NCI-H1048 (cell line): ENCODE results near the gene CLVS2.

Source experiments
- DNase-seq: peaks from one replicate; lab custom pipeline; 2025; lab: John Stamatoyannopoulos, UW

CLVS2 gene, protein sequence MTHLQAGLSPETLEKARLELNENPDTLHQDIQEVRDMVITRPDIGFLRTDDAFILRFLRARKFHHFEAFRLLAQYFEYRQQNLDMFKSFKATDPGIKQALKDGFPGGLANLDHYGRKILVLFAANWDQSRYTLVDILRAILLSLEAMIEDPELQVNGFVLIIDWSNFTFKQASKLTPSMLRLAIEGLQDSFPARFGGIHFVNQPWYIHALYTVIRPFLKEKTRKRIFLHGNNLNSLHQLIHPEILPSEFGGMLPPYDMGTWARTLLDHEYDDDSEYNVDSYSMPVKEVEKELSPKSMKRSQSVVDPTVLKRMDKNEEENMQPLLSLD

DNA sequence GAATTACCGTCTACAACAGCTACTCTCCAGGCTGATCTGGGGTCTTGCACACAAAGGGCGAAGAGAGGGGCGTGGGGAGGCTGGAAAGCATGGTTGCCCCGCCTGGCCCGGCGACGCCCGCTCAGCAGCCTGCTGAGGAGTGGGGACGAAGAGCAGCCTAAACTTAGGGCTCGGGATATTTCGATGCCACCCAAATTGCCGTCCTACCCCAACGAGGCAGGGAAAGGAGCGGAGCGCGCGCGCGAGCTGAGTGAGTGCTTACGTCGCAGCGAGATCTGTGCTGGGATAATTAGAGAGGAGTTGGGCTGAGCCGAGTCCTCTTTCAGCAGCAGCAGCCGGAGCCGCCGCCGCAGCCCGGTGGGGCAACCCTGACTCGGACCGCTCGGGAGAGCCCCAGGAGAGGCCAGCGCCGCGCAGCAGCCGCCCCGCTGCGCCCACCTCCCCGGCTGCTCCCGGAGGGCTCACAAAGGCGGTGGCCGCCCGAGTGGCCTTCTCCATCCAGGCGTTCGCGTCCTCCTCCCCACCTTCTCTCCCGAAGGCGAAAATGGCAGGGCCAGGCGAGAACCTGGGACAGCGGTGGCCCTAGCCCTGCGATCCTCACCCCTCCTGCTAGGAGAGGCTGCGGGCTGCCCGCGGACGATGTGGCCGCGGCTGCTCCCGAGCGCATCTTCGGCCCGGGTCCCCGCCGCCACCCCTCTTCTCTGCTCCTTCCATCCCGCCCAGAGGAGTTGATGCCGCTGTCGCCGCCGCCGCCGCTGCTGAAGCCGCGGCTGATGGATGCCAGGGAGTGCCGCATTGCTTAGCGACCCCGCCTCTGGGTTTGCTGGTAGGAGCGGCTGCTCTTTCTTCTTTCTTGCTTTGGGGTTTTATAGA is at the start of gene CLVS2:
CLVS2 (plus strand) TSS at position 315 of the 873 bp plus-strand sequence. CDS start 1,543 bp downstream, outside the sequence.
- DNase-seq, result no peak

DNA sequence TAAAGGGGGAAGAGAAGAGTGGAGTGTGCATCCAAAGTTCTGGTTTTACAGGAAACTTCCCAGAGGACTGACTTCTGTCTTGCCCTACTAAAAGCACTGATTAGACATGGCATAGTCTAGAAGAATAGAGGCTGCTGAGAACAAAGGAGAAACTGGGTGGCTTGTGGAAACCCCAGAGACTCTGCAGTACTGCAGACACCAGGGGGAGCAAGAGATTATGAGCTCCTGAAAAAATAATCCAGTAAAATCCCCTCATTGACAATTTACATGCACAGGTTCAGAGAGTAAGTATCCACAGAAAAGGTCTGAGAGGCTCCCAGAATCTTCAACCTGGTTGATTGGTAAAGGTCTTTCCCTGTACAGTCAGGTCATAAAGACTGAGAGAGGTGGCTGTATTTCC is 48.7 kb upstream of the CLVS2 start:
- no peak for DNase-seq

DNA sequence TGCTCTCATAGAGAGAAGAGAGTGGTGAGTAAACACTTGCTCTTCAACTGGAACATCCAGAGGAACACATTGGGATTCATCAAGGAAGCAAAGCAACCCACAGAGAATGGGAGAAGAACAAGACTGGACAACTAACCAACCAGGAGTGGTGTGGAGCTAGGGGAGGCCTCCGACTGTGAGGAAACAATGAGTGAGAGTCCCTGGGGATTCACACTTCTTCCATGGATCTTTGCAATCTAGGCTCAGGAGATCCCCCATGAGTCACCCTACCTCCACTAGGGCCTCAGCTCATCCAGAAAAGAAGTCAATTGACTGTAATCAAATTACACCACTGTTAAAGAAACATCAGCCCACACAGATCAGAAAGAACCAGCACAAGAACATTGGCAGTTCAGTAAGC is 42.3 kb upstream of the CLVS2 start:
- DNase-seq, result no peak

DNA sequence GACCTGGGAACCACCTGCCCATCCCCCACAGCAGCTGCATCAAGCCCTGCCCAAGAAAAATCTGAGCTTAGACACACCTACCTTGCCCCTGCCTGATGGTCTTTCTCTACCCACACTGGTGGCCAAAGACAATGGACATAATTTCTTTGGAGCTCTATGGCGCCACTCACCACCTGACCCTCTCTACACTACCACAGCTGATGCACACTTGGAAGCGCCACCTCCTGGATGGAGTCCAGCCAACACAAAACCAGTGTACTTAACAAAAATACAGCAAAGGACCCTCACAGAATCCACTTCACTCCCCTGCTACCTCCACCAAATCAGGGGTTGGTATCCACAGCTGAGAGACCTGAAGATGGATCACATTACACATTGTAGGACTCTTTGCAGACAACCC is 39.7 kb upstream of the CLVS2 start:
- no peak for DNase-seq

DNA sequence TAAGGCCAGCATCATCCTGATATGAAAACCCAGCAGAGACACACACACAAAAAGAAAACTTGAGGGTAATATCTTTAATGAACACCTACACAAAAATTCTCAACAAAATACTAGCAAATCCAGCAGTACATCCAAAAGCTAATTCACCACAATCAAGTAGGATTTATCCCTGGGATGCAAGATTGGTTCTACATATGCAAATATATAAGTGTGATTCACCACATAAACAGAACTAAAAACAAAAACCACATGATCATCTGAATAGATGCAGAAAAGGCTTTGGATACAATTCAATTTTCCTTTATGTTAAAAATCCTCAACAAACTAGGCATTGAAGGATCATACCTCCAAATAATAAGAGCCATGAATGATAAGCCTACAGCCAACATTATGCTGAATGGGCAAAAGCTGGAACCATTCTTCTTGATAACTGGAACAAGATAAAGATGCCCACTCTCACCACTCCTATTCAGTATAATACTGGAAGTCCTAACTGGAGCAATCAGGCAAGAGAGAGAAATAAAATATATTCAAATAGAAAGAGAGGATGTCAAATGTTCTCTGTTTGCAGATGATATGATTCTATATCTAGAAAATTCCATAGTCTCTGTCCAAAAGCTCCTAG is 33.9 kb upstream of the CLVS2 start:
- DNase-seq, result no peak

DNA sequence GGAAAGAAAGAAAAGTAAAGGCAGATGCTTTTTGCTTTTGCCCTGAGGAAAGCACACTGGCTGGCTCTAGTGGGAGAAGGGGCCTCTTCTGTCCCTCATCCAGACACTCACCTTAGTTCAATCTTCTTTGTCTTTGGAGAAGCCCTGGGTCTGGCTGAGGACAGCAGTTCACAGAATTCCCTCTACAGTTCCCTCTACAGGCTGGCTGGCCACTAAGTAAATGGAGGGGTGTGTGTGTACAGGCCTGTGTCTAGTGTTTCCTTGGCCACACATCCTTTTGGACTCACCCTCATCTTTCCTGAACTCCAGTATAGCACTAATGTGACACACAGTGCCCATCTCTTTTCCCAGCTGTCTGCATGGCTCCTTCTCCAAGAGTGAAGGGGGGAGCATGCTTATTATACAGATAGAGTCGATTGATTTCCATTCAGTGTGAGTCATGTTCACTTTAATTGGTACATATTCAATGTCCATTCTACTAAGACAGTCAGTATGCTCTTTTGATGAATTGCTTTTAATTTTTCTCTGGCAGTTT is 26.0 kb upstream of the CLVS2 start:
- DNase-seq, result no peak

DNA sequence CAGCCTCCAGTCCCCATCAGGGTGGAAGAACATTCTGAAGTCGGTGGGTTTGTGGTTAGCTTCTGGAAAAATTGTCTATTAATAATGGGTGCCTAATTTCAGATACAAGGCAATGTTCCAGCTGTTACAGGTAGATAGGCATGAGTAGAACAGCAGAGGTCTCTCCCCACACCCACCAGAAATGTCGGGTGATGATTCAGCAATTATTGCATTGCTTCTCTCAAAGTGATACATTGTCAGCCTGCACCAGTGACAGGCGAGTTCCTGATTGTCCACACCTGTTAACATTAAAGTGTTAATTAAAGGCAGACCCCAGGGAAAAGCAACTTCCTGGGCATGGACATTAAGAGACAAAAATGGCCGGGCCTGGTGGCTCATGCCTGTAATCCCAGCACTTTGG is 18.9 kb upstream of the CLVS2 start:
- no peak for DNase-seq

DNA sequence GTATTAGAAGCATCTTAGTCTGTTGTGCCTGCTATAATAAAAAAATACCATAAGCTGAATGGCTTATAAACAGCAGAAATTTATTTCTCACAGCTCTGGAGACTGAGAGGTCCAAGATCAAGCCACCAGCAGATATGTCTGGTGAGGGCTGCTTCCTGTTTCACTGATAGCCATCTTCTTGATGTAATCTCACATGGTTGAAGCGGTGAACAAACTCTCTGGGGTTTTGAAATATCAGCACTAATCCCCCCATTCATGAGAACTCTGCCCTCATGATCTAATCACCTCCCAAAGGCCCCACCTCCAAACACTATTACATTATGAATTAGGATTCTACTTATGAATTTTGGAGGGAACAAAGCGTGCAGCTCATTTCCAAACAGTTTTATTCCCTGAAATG is 11.6 kb upstream of the CLVS2 start:
- DNase-seq, result no peak

DNA sequence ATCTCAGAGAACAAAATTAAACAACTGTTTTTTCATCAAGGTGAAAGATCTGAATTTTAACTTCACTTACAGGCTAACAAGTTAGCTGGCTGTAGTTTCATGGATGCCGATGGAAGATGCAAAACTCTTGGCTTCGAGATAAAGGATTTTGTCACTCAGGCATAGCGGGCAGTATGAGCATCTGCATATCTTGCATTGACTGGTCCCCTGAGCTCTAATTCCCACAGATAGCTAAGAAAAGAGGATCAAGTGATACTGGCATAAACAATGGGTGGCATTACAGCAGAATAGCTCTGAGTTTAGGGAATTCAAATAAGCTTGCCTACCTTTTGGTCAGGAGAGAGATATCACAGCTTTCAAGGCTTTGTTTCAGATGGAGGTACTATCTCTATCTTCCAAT is 1.8 kb upstream of the CLVS2 start:
- DNase-seq, result no peak

DNA sequence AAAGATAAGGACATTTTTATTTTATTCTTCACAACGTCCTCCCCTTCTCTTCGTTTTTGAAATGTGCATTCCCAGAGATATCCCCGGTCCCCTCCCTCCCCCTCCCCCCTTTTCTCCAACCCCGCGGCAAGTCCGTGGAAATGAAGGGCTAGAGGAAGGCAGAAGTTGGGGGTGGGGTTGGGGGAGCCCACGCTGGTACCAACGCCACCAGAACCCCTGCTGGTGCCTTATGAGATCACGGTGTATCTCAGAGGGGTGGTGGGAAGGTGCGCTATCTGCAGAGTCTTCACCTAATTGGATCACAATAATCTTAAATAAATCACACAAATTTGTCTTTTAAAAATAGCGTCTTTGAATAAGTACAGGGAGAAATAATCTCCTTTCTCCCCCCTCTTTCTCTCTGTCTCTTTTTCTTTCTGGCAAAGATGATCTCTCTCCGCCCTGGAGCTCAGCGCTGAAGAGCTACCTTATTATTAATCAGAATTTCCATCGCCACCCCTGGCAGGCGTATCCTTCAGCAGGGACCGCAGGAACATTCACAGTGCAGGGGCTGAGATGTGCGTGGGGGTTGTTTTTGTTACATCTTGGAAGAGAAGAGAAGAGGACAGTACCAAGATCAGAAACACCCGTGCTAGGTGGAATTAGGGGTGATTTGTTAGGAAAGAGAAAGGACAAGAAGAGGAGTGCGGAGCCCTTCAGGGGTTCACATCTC is 915 bp downstream of the CLVS2 start:
- no peak for DNase-seq

DNA sequence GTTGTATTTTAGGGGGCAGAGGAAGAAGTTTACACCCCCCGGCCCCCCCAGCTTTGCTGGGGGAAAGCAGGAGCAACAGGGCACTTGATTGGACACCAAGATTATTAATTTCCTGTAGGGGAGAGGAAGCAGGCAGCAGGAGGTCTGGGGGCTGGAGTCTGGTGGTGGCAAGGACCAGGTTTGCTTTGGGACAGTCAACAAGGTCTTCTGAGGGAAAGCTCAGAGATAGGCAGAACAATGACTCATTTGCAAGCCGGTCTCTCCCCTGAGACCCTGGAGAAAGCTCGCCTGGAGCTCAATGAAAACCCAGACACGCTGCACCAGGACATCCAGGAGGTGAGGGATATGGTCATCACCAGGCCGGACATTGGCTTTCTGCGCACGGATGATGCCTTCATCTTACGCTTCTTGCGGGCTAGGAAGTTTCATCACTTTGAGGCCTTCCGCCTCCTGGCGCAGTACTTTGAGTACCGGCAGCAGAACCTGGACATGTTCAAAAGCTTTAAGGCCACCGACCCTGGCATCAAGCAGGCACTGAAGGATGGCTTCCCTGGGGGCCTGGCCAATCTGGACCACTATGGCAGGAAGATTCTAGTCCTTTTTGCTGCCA is 1.6 kb downstream of the CLVS2 start:
- no peak for DNase-seq

DNA sequence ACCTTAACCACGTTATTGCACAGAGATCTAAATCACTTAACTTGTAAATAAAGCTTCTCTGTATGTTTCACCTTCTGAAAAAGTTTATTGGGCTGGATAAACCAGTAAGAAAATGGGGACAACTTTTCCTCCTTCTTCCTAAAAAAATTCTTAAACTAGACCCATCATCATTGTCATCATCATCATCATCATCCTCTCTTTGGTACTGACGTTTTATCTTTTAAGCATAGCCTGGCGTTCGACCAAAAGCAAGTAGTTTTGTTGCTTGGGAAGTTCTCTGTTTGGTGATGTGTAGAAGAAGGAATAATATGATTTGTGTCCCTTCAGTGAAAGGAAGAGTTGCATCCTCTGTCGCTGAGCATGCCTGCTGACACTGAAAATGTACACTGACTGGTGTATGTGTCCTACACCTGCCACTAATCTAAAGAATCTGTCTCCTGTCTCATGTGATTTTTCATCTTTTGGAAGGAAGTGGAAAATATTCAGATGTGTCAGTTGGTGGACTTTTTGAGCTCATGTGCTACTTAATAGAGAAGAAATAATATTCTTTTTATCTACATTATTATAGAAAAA is 2.5 kb downstream of the CLVS2 start:
- DNase-seq, result no peak

DNA sequence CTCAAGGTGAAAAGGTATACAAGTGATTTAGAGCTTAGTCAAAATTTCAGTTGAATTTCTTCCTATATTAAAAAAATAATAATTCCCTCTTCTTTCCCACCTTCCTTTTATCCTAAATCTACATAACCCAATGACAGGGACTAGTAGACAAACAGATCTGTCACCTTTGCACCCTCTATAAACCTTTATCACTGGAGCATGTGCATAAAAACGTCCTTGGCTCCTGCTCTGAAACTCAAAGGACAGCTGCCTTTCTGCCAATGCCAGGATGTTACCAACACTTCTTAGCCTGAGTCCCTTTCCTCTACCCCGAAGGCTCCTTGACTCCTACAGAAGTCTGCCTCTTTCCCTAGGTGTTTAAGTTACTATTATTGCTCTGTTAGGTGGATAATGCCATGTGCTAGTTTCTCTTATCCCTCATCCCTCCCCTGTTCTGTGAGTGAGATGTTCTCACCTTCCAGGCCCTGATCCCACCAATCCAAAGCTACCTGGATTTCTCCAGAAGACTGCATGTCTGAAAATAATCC is 4.3 kb downstream of the CLVS2 start:
- DNase-seq, result no peak

DNA sequence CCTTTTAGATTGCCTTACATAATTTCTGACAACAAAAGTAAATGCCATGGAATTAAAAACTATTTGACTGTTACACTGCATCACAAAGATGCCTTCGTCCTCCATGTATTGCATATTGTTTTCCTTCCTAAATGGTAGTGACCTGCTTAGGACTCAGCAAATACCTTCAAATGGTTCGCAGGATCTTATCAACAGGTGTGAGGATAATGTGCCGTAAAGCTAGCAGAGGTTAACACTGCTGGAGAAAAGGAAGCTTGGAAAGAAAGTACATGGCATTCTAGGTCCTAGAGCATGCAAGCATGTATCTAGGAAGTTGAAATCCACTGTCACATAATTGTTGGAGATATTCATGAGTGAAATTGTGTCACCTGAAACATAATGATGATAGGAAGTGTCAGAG is 5.5 kb downstream of the CLVS2 start:
- no peak for DNase-seq

DNA sequence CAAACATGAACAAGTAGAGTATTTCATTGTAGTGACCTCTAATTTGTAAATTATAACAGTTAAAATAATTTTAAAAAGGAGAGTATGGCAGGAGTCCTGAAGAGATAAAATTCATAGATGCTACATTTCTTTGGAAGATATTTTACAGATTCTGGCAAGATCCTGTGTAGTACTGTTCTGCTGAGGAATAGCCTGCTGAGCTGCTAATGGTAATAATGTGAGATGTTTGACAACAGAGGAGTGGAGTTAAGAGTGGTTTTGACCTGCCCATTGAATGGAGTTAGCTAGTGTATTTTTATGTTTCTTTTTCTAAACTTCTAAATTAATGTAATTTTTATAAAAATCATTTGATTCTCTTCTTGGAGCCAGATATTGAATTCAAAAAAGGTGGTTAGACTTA is 11.8 kb downstream of the CLVS2 start:
- DNase-seq, result no peak

DNA sequence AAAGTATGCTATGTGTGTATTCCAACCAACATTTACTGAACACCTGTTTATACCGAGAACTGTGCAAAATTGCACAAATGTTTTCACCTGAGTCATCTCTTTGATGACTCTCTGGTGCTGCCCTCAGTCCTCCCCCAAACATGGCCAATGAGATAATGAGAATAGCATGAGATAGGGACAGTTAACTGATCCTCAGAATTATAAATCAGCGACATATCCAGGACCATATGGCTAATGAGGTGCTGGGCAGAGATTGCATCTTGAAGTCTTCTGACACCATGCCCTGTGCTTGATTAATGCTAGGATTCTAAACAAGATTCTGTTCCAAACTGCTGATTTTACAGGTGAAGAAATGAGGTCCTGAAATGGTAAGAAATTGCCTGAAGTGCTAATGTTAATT is 13.0 kb downstream of the CLVS2 start:
- DNase-seq, result no peak

DNA sequence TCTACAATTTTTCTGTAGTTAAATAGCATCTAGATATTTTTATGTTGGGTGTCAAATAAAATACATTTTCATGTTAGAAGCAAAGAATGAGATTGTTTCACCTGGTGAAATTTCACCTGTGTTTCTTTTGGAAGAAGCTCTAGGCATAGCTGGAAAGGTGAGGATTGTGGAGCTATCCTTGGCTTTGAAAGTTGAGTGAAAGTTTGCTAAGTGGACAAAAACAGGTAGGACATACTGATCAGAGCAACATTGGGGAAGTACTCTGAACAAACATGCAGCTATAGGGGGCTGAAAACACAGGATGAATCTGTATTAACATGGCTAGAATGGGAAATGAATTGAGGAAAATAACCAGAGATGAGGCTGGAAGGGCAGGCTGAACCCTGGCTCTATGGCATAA is 18.8 kb downstream of the CLVS2 start:
- no peak for DNase-seq

DNA sequence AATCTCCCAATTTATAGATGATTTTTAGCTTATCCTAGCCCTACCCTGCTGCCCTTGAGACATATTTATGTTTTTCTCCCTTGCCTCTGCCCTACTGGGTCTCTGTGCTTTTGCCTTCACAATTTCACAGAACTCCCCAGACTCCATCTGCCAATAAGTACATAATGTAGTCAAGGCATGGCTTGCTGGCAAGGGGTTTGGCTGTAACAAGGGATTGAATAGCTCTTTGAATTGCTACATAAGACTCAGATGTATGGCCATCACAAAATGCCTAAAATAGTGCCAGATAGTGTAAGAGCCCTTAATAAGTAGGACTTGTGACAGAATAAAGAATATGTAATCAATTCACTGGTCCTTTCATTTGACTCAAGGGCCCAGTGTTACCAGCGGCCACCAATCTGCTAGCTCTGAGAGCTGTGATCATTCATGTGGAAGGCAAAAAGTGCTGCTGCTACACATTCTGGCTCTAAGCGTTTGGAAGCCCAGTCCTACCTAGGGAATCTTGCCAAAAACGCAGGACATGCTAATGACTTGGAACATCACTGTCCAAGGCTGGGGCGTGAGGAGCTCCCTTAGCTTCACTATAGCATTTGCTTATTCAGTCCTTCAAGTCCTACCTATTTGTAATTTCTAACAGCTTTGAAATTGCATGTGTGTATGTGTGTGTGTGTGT is 20.5 kb downstream of the CLVS2 start:
- DNase-seq, result no peak

DNA sequence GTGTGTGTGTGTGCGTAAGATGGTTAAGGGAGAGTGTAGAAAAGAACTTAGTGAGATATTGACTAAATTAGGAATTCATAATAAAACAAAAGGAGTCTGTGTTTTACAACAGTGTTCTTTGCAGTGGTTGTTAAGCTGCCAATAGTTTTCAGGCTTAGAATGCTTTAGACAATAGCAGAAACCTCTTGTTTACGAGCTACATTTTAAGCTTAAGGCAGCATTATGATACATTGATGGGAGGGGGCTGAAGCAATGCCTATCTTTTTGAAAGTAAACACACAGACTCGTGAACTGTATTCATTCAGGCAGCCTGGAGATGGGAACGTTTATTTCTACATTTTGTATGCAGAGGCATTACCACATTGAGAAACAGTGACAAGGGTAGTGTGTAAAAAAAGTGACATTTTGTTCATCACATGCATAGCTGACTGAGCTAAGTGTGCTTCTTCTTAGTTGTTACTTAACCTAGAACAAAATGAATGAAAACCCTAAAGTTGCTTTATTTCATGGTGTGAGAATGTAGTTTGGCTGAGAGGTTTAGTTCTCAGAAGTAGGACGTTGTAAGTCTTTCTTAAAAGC is 21.2 kb downstream of the CLVS2 start:
- no peak for DNase-seq

DNA sequence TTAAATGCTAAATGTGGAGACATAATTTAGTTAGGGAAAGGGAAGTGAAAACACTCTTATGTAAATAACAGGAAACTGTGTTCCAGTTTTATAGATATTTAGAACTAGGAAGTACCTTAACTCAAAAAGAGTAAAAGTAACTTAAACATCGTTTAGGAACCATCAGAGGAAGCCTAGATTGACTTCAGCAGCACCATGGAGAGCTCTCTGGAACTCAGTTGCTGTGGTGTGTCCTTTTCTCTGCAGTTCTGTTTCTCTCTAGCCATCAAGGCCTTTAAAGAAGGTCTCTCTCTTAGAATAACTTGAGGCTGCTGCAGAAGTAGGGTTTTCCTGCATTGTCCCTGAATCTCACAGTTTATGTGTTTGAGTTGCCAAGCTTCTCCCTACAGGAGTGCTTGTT is 26.9 kb downstream of the CLVS2 start:
- DNase-seq, result no peak
